Measurements from ENCODE around the gene MUC2.
A peak's percentile ranks its signal among the peaks of the same experiment; 100 is the strongest.

Gene MUC2

GRCh38 chr11:1049071-1049405, 25.6 kb upstream of the MUC2 start:
- no peak overlapping the region for H3K27ac ChIP-seq
- TF ChIP-seq CTCF (conservative IDR thresholded peaks at IDR 0.05): no peak

GRCh38 chr11:1049431-1049891, 25.2 kb upstream of the MUC2 start:
- no peak overlapping the region for H3K27ac ChIP-seq
- TF ChIP-seq CTCF (conservative IDR thresholded peaks at IDR 0.05): no peak

- H3K27ac ChIP-seq: peak overlapping the region; percentile 58; the same call in 1 of the 2 replicates
- TF ChIP-seq CTCF (conservative IDR thresholded peaks at IDR 0.05): no peak
Observed at GRCh38 chr11:1049911-1050580, 24.6 kb upstream of the MUC2 start.

- peak overlapping the region; percentile 58 for H3K27ac ChIP-seq
- peak; percentile 96 for TF ChIP-seq CTCF (conservative IDR thresholded peaks at IDR 0.05)
Observed at GRCh38 chr11:1050581-1051355, 23.9 kb upstream of the MUC2 start.

- peak overlapping the region; percentile 58 for H3K27ac ChIP-seq
- no peak; the same call in none of the 2 replicates for TF ChIP-seq CTCF (conservative IDR thresholded peaks at IDR 0.05)
Observed at GRCh38 chr11:1051356-1052132, 23.1 kb upstream of the MUC2 start.

GRCh38 chr11:1052133-1053011, 22.3 kb upstream of the MUC2 start:
- no peak for TF ChIP-seq CTCF (conservative IDR thresholded peaks at IDR 0.05)
- H3K27ac ChIP-seq: peak overlapping the region; percentile 99
